GM23248 (cell line): ENCODE results near the gene VPS8. TPM values are rescaled to one million over a fixed set of nuclear protein-coding genes. Genes with fewer than 3 reads are reported as not detected.

Experiments
- DNase-seq: peaks from one replicate; pipeline ENCODE4 v3.0.0-alpha.2; 2015
- H2AFZ ChIP-seq: fragments of 200-600 bp; sonication (generic); 2 replicates; pipeline ENCODE4 v1.6.1; 2016; ENCODE audit warnings: antibody characterized with exemption
- H3F3A ChIP-seq: fragments of 200-600 bp; sonication (generic); 2 replicates; pipeline ENCODE4 v1.6.1; 2016; ENCODE audit warnings: mild to moderate bottlenecking, antibody characterized with exemption, mixed run types; ENCODE audit not compliant: insufficient read depth
- H3K27ac ChIP-seq: fragments of 200-600 bp; sonication (generic); 2 replicates; pipeline ENCODE4 v1.5.1; 2016; ENCODE audit warnings: mild to moderate bottlenecking
- H3K27me3 ChIP-seq: fragments of 200-600 bp; sonication (generic); replicated peaks from 2 replicates; pipeline ENCODE4 v1.6.1; 2016; ENCODE audit warnings: mild to moderate bottlenecking; ENCODE audit not compliant: insufficient read depth
- H3K36me3 ChIP-seq: fragments of 200-600 bp; sonication (generic); 2 replicates; pipeline ENCODE4 v1.6.1; 2016; ENCODE audit warnings: low read depth, mild to moderate bottlenecking
- H3K4me1 ChIP-seq: fragments of 200-600 bp; sonication (generic); 2 replicates; pipeline ENCODE4 v1.6.1; 2016; ENCODE audit warnings: mild to moderate bottlenecking; ENCODE audit not compliant: insufficient read depth
- H3K4me2 ChIP-seq: fragments of 200-600 bp; sonication (generic); one replicate; pipeline ENCODE4 v1.6.1; 2016; ENCODE audit warnings: mild to moderate bottlenecking; ENCODE audit not compliant: unreplicated experiment
- H3K4me3 ChIP-seq: fragments of 200-600 bp; sonication (generic); 2 replicates; pipeline ENCODE4 v1.5.1; 2016; ENCODE audit warnings: mild to moderate bottlenecking
- H3K79me2 ChIP-seq: fragments of 200-600 bp; sonication (generic); 2 replicates; pipeline ENCODE4 v1.6.1; 2016; ENCODE audit warnings: mild to moderate bottlenecking; ENCODE audit not compliant: insufficient read depth
- H3K9ac ChIP-seq: fragments of 200-600 bp; sonication (generic); 2 replicates; pipeline ENCODE4 v1.6.1; 2016; ENCODE audit warnings: mild to moderate bottlenecking
- H3K9me2 ChIP-seq: fragments of 200-600 bp; sonication (generic); 2 replicates; pipeline ENCODE4 v1.6.1; 2016; ENCODE audit warnings: mixed run types, mild to moderate bottlenecking, moderate library complexity; ENCODE audit not compliant: insufficient read depth
- H3K9me3 ChIP-seq: fragments of 200-600 bp; sonication (generic); one replicate; pipeline ENCODE4 v1.6.1; 2017; ENCODE audit warnings: low read depth
- H4K20me1 ChIP-seq: fragments of 200-600 bp; sonication (generic); 2 replicates; pipeline ENCODE4 v1.6.0; 2016; ENCODE audit not compliant: insufficient read depth
- EZH2 ChIP-seq: fragments of 200-600 bp; sonication (generic); IDR thresholded peaks from 2 replicates; pipeline ENCODE4 v1.6.1; 2018; ENCODE audit warnings: antibody characterized with exemption, mild to moderate bottlenecking; ENCODE audit not compliant: insufficient read depth, poor library complexity, severe bottlenecking
- EZH2phosphoT487 ChIP-seq: fragments of 200-600 bp; sonication (generic); IDR thresholded peaks from 2 replicates; pipeline ENCODE4 v1.6.1; 2018; ENCODE audit warnings: antibody characterized with exemption, moderate library complexity, mild to moderate bottlenecking, low read depth; ENCODE audit not compliant: insufficient read depth
- WGBS, 2 experiments: methylation state at CpG; one replicate each; pipeline ENCODE4 v1.1.6; 2015 to 2017; ENCODE audit warnings: low lambda C conversion rate in 2 of 2, low coverage in 1 of 2; ENCODE audit errors: missing lambda C conversion rate in 2 of 2; 5-methylcytosine and 5-hydroxymethylcytosine counted together
- in situ Hi-C: fragments of 300-500 bp; cut with MboI; formaldehyde crosslinking; loops from 2 replicates; pipeline ENCODE4 v1.15.0; 2020
- polyA plus RNA-seq: library from polyadenylated mRNA; unstranded; fragments of >200 nt; fragmentation: Nextera tagmentation; extraction: Ambion mirVana; gene quantifications from 2 replicates; pipeline ENCODE4 v1.2.1, GENCODE V29; 2016
- total RNA-seq: library from RNA; depleted of rRNA; stranded (reverse); fragments of >200 nt; shearing (Covaris generic); gene quantifications from 2 replicates; pipeline ENCODE4 v1.2.3, GENCODE V29; 2014

VPS8 gene
- total and polyA plus RNA-seq, 2 experiments from 2014 or later: 17.8 to 45.5 TPM

- WGBS, 2 experiments: 74% methylated on average over 4 of the region's 4 CpGs
- H3K4me2 ChIP-seq: no peak overlapping the region
These were observed 30.2 kb upstream of the VPS8 start for GRCh38 chr3:184781801-184782200.

GRCh38 chr3:184783319-184783718 is 28.6 kb upstream of the VPS8 start:
- Histone ChIP-seq H3F3A (peaks cover 26% of the 10 kb centered on the region), H3K4me2 (peak overlapping the region; percentile 9), H3K9me2 (no peaks in the 10 kb centered on the region), H4K20me1 (no peaks in the 10 kb centered on the region), H3K79me2 (no peaks in the 10 kb centered on the region), H3K36me3 (no peaks in the 10 kb centered on the region), H2AFZ (0 out of 2 replicates have a peak overlapping the region, but pooled peaks have one; percentile 32), H3K4me3 (no peak overlapping the region), H3K9me3 (no peaks in the 10 kb centered on the region), H3K4me1 (peaks cover 40% of the 10 kb centered on the region), H3K27ac (no peak overlapping the region), H3K27me3 (no peaks in the 10 kb centered on the region; the same call in 1 of the 2 replicates), H3K9ac (no peak overlapping the region)
- in situ Hi-C loops: loop anchor here (25.0 kb wide), 1 partner anchor 421 kb away; the partner anchor contains the start of genes CLCN2 and POLR2H
- TF ChIP-seq EZH2: no peak
- no peak for TF ChIP-seq EZH2phosphoT487
- DNase-seq: peak; percentile 30
- WGBS, 2 experiments: 94% methylated on average over 7 of the region's 7 CpGs

More at GRCh38 chr3:184781801-184782200, 30.2 kb upstream of the VPS8 start:
- H2AFZ ChIP-seq: no peak overlapping the region
- H3K4me1 ChIP-seq: peaks cover 35% of the 10 kb centered on the region
- H3K9me2 ChIP-seq: no peaks in the 10 kb centered on the region
- H3K27ac ChIP-seq: no peak overlapping the region
- H3K9me3 ChIP-seq: no peaks in the 10 kb centered on the region
- no peaks in the 10 kb centered on the region for H3K79me2 ChIP-seq
- H3F3A ChIP-seq: peaks cover 22% of the 10 kb centered on the region
- H3K27me3 ChIP-seq: no peaks in the 10 kb centered on the region; the same call in 1 of the 2 replicates
- TF ChIP-seq EZH2 (no peak), EZH2phosphoT487 (no peak)
- in situ Hi-C loops: loop anchor here (25.0 kb wide), 1 partner anchor 420 kb away; the partner anchor contains the start of genes CLCN2 and POLR2H
- no peaks in the 10 kb centered on the region for H4K20me1 ChIP-seq
- DNase-seq: no peak
- H3K4me3 ChIP-seq: no peak overlapping the region
- no peak overlapping the region for H3K9ac ChIP-seq
- no peaks in the 10 kb centered on the region for H3K36me3 ChIP-seq

DNA sequence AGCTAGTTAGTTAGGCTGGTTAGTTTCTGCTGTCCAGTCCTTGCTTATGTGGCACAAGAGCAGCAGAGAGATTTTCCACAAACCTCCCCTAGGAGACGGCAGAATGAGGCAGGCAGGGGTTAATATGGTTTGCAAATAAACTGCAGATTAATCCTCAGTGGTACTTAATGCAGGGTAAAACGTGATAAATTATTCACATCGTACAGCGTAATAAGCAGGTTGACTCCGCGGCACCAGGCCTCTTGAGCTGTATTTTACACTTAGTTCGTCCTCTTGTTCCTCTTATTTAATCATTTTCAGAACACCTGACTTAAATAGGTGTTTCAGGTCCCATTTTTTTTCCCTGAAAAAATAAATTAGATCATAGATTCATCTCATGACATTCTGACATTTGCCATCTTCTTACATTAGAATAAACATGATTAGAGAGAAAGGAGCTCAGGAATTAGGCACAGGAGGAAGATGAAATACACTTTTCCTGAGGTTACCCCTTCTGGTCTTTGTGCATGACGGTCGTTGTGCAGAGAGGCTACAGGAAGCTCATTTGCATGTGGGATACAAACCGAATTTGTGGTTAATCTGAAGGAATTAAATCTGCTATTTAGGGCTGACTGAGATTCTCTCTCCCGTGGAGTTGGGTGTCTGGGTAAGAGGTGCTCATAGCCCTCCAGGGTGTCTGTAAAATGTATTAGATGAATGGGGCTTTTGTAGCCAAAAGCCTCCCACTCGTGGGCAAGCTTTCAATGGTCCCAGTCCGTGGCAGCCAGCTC is 27.1 kb upstream of the VPS8 start:
- H3K27ac ChIP-seq: peak overlapping the region; percentile 93; the same call in 1 of the 2 replicates
- WGBS, 2 experiments: 78 to 84% methylated on average over 13 of the region's 13 CpGs

DNA sequence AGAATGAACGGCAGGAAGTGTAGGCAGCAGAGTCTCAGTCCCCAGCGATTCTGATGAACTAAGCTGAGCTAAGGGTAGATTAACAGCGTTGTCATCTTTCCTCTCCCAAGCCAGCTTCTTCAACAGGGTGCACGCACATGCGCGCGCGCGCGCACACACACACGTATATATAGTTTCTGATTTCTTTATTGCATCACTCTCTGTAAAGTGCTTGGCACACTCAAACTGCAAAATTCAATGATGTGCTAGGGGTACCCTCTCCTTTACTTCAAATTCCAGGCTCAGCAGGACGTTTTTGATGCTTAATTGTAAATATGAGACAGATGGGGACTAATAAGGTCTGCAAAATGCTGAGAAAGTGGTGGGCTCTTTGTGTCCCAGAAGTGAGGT is 26.1 kb upstream of the VPS8 start:
- Histone ChIP-seq H3K4me3 (peak overlapping the region; percentile 68), H3K9me2 (no peaks in the 10 kb centered on the region), H3K4me2 (peak overlapping the region; percentile 82), H4K20me1 (no peaks in the 10 kb centered on the region), H3K4me1 (peaks cover 43% of the 10 kb centered on the region), H3K9ac (peak overlapping the region; percentile 81), H3K79me2 (no peaks in the 10 kb centered on the region), H2AFZ (peak overlapping the region; percentile 84), H3K9me3 (no peaks in the 10 kb centered on the region), H3K27me3 (no peaks in the 10 kb centered on the region), H3F3A (peaks cover 26% of the 10 kb centered on the region), H3K27ac (peak overlapping the region; percentile 93), H3K36me3 (no peaks in the 10 kb centered on the region)
- TF ChIP-seq EZH2phosphoT487 (no peak), EZH2 (no peak)
- DNase-seq: peak; percentile 70
- 35 to 37% methylated on average over 12 of the region's 12 CpGs for WGBS, 2 experiments
- in situ Hi-C loops: loop anchor here (25.0 kb wide), 1 partner anchor 424 kb away; the partner anchor contains the start of genes CLCN2 and POLR2H

More for the DNA sequence above, 27.1 kb upstream of the VPS8 start:
- Histone ChIP-seq H3K9me3 (no peaks in the 10 kb centered on the region), H3K4me3 (no peak overlapping the region), H3K9me2 (no peaks in the 10 kb centered on the region), H3K27me3 (no peaks in the 10 kb centered on the region), H4K20me1 (no peaks in the 10 kb centered on the region), H3K4me2 (no peak overlapping the region), H3K4me1 (peaks cover 47% of the 10 kb centered on the region), H3F3A (peaks cover 26% of the 10 kb centered on the region), H3K36me3 (no peaks in the 10 kb centered on the region), H3K9ac (0 out of 2 replicates have a peak overlapping the region, but pooled peaks have one; percentile 81), H3K79me2 (no peaks in the 10 kb centered on the region), H2AFZ (peak overlapping the region; percentile 84)
- in situ Hi-C loops: loop anchor here (25.0 kb wide), 1 partner anchor 423 kb away; the partner anchor contains the start of genes CLCN2 and POLR2H
- no peak for DNase-seq
- TF ChIP-seq EZH2 (no peak), EZH2phosphoT487 (no peak)
